C1 segment of cervical spinal cord (tissue), 14 donors: ENCODE results near the gene BRD8.

Source experiments
- DNase-seq, 14 donors: peaks; one replicate each; lab custom pipeline; 2025; lab: John Stamatoyannopoulos, UW

The BRD8 gene

GRCh38 chr5:138102454-138103318 is 75.7 kb downstream of the BRD8 start:
- no peak for DNase-seq

GRCh38 chr5:138096997-138097828 is 81.2 kb downstream of the BRD8 start:
- no peak for DNase-seq

GRCh38 chr5:138096363-138096762 is 82.1 kb downstream of the BRD8 start:
- no peak for DNase-seq

- DNase-seq: no peak
These were observed 83.1 kb downstream of the BRD8 start for GRCh38 chr5:138095100-138095907.

GRCh38 chr5:138093036-138093435 is 85.4 kb downstream of the BRD8 start:
- DNase-seq: no peak

- no peak for DNase-seq
These were observed 86.1 kb downstream of the BRD8 start for GRCh38 chr5:138092301-138092700.

DNA sequence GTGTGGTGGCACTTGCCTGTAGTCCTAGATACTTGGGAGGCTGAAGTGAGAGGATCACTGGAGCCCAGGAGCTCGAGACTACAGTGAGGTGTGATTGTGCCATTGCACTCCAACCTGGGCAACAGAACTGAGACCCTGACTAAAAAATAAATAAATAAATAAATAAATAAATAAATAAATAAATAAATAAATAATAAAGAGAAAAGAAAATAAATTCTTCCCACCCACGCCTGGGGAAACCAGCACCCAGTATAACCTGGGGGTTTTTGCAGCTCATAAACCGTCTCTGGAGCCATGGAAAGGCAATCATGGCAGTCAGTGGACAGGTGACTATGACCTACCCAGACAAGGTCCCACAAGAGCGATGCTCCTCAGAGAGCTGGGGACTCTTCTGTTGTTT is 86.7 kb downstream of the BRD8 start:
- DNase-seq: no peak
